CD4-positive, alpha-beta T cell treated with Interleukin-10 for 1 hour (primary cell): ENCODE data around the gene RBM47.
"Not testable (repeated sequence)": the region's sequence is repeated elsewhere in the genome, so short reads cannot be mapped to it uniquely, and the experiment has no call there.

ENCODE experiments used
- DNase-seq: peaks from one replicate; pipeline ENCODE4 v3.0.0-alpha.2; 2020

The RBM47 gene

DNA sequence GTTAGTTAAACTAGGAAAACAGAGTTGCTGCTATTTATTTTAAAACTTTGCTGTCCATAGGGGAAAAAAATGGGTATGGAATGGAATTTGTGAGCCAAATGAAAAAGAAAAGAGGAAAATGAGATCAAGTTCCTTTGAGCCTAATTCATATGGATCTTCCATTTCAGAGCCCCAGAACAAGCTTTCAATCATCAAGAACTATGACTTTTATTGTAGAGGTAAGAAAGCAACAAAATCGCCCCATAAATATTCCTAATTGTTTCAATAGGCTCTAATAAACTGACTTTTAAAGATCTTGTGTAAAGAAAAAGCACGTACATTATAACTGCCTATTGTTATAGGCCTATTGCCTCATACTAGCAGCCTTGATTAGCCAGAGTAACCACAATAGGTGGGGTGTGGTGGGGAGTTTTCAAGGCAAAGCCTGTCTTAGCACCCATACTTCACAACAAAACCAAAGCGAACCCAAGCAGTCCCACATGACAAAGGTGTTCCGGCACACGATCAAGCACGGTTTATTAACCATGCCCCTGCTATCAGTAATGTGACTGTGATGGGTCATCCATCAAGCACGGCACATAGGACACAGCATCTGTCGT lies 44.4 kb downstream of the RBM47 start:
- no peak for DNase-seq

DNA sequence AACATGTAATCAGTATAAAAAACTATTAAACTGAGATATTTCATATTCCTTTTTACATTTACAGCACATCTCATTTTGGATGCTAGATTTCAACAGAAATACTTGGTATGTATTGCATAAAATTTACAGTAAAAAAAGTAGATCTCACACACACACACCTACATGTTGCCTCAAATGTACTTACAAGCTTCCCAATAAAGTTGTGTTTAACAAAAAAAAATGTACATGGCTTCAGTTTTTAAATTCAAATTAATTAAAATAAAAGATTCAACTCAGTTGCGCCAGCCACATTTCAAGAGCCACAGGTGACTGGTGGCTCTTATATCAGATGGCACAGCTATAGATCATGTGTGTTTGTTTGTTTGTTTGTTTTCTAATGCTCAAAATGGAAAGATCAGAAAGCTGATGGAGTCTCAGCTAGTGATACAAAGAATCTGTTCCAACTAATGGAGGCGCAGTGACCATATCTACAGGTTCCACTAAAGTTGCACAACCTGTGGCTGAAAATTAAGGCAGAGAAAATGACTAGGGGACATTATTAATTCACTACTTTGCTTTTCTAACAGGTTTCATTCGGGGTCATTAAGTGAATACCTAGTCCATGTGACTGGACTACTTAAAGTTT lies 45.0 kb downstream of the RBM47 start:
- DNase-seq: no peak

DNA sequence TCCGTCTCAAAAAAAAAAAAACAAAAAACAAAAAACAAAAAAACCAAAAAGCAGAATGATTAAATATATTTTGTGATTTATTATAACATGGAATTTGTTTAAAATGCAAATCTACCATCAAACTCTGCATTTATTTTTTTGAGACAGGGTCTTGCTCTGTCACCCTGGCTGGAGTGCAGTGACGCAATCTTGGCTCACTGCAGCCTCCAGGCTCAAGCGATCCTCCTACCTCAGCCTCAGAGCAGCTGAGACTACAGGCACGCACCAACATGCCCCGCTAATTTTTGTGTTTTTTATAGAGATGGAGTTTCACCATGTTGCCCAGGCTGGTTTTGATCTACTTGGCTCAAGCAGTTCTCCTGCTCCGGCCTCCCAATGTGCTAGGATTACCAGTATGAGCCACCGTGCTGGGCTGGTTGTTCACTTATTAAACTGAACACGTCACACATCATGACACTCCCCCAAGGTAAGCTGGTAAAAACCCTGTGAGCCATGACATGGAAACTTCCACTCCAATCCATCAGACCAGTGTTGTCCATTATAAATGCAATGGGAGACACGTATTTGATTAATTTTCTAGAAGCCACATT lies 45.7 kb downstream of the RBM47 start:
- DNase-seq: no peak

DNA sequence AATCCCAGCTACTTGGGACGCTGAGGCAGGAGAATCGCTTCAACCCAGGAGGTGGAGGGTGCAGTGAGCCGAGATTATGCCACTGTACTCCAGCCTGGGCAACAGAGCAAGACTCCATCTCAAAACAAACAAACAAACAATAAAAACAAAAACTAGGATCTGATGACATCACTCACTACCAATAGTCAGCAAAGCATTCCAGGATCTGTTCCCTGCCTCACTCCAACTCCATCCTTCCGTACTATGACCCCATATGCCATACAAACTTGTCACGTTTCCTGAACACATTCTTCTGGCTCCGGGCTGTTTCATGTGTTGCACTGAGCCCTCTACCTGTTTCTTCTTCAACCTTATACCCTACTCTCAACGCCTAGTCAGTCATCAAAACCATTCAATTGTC lies 47.3 kb downstream of the RBM47 start:
- DNase-seq: no peak

DNA sequence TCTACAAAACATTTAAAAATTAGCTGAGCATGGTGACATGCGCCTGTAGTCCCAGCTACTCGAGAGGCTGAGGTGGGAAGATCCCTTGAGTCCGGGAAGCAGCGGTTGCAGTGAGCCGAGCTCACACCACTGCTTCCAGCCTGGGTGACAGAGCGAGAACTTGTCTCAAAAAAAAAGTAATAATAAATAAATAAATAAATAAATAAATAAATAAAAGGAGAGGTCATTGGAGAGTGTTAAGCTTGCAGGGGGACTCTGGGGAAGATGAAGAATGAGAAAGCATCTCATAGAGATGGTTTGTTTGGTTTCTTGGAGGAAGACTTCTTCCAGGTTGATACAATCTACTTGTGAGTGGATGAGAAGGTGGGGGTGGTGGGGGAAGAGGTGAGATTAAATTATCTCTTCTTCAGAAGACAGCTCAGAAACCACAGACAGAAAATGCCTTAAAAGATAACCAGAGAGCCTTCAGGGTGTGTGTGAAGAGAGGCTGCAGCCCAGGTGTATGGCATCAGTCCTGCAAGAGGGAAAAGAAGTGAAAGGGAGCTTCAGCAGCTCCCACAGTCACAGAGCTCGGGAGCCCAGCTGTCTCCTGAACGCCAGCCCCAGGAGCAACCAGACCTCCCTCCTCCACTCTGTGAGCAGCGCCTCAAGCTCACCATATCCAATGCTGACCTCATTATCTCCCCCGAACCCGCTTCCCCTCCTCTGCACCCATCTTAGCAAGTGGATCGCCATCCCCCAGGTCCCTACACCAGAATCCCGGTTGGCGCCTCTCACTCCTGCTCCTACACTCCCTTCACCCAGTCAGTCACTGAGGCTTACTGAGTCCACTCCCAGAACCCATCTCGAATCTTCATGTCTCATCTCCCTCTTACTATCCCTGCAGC lies 48.2 kb downstream of the RBM47 start:
- DNase-seq: no peak

DNA sequence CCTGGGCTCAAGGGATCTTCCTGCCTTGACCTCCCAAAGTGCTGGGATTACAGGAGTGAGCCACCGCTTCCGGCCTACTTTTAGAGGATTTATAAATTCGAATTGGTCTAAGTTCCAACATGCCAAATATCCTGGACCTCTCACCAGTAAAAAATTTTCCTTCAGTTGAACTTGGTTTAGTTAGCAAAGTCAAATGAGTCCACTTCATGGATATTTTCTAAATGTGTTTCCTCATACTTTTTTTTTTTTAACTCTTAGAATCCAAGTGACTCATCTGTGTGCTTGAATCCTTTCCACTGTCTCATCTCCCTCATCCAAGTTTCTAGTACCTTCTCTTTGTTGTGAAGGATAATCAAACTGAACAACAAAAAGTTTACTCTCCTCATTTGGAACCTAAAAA lies 49.7 kb downstream of the RBM47 start:
- no peak for DNase-seq

DNA sequence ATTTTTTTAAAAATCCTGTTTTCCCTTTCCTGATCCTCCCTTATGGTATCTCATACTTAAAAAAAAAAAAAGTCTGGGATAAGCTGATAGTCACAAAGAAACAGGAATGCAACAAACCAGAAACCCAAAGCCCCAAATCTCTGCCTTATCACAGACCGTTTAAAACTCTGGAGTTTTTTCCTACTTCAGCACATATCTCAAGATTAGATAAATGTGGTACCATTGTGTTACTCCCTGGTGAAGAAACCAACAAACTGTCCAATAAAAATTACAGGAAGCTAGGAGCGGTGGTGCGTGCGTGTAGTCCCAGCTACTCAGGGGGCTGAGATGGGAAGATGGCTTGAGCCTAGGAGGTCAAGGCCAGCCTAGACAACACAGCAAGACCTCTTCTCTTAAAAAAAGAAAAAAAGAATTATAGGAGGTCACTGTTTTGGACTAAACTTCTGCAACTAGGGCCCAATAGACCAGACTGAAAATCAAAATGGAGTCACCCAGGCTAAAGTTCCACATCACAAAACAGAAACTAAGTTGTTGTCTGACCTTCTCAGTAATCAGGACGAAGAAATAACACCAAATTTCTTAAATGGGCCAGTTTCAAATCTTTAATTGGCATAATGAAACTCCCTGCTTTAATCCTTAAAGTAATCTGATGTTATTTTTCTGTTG lies 51.9 kb downstream of the RBM47 start:
- DNase-seq: no peak

DNA sequence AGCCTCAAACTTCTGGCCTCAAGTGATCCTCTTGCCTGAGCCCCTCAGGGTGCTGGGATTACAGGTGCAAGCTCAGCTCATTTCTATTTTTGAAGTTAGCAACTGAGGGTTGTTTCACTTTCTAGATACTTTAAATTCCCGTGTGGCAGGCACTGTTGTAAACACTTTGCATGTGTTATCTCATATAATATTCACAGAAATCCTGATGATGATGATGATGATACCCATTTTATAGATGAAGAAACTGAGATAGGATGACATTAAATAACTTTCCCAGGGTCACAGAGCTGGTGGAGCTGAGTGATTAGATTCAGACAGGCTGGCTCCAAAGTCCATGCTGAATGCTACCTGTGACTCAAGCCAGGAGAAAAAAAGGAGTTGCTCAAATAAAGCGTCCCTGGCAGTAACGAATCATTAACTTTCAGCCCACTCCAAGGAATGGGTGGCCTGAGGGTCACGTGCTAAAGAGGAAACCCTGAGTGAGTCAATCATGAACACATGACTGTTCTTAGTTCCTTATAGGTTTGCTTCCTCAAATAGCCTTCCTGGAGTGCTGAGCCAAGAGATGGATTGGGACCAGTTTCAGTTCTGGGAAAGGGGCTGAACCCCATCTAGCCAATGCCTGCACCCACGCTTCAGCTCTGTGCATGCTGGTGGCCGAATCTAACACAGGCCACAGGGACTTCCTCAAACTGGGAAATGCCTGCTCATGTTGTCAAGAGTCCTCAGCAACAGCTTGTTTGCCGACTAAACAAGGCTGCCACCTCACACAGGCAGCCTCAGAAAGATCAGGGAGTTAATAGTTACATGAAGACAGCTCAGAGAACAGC lies 52.8 kb downstream of the RBM47 start:
- DNase-seq: peak; percentile 44

DNA sequence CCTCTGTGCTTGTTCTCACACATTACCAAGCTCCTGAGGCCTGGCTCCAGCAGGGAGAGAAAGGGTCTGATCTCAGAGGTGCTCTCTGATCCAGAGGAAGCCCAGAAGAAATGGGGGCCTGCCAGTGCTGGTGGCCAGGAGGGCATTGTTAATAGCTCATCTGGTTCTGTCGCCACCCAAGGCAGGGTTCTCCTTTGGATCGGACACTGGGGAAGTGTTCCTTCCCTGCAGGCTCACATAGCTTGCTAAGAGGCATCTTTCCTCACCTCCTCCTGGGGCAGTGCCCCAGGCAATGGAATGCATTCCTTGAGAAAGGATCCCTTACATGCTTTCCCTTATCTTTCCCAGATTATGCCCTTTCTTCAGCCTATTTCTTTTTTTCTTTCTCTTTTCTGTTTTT lies 53.8 kb downstream of the RBM47 start:
- no peak for DNase-seq

DNA sequence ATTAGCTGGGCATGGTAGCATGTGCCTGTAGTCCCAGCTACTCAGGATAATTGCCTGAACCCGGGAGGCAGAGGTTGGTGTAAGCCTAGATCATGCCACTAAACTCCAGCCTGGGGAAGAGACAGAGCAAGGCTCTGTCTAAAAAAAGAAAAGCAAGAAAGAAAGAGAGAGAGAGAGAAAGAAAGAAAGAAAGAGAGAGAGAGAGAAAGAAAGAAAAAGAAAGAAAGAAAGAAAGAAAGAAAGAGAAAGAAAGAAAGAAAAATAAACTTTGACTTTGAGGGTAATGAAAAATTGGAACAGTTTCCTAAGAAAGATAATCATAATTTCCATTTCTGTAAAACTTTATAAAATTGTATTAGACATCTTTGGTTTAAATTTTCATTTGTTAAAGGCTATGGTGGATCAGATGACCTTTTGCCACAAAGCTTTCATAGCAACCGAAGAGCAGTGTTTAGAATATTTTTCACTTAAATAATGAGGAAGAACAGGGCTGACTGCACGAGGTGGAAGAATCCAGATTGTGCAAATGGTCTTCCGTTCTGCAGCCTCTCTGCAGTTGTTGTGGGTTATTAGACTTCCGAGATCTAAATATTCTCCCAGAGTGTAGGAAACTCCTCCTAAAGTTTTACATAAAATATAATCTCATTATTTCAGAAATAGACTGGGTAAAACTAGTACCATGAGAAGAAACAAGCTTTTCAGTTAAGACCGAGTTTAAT lies 55.9 kb downstream of the RBM47 start:
- no peak for DNase-seq

DNA sequence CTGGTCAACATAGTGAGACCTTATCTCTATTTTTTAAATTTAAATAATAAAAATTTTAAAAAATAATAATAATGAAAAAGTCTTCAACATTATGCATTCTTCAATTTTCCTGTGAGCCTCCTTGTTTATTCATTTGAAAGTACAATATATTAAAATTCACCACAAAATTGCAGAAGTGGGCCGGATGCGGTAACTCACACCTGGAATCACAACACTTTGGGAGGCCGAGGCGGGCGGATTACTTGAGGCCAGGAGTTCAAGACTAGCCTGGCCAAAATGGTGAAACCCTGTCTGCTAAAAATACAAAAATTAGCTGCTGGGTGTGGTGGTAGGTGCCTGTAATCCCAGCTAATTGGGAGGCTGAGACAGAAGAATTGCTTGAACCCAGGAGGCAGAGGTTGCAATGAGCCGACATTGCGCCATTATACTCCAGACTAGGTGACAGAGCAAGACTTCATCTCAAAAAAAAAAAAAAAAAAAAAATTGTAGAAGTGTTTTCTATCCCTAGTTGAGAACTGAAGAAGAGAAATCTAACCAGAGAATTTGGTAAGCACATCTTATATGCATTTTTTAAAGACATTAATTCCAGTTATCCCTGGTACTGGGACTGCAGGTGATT lies 56.9 kb downstream of the RBM47 start:
- no peak for DNase-seq

DNA sequence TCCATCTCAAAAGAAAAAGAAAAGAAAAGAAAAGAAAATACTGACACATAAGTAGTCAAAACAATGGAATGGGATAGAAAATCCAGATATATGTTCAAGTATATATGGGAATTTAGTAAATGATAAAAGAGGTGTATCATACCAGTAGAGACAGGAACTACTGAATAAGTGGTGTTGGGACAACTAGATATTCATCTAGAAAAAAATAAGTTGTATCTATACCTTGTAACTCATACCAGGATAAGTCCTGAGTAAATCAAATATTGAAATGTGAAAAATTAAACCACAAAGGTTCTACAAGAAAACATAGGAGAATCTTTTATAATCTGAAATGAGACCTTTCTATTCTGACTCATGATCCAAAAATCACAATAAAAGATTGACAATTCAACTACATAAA lies 58.5 kb downstream of the RBM47 start:
- DNase-seq: no peak

DNA sequence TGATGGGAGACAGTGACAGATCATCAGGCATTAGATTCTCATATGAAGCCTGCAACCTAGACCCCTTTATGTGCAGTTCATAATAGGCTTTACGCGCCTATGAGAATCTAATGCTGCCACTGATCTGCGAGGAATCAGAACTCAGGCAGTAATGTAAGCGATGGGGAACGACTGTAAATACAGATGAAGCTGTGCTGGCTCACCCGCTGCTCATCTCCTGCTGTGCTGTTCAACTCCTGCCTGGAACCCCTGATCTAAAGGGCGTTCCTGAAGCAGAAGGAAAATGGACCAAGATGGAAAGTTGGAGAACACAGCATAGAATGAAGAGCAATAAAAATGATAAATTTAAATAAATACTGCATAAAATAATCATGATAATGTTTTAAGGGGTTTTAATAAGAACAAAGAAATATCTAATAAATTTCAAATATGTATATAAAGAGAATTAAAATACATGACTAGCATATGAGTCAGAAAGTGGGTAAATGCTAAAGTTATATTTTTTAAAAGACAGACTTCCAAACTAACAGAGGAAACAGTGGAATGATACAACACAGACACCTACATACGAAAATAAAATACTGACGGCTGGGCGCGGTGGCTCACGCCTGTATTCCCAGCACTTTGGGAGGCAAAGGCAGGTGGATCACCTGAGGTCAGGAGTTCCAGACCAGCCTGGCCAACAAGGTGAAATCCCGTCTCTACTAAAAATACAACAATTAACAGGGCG lies 59.2 kb downstream of the RBM47 start:
- no peak for DNase-seq

DNA sequence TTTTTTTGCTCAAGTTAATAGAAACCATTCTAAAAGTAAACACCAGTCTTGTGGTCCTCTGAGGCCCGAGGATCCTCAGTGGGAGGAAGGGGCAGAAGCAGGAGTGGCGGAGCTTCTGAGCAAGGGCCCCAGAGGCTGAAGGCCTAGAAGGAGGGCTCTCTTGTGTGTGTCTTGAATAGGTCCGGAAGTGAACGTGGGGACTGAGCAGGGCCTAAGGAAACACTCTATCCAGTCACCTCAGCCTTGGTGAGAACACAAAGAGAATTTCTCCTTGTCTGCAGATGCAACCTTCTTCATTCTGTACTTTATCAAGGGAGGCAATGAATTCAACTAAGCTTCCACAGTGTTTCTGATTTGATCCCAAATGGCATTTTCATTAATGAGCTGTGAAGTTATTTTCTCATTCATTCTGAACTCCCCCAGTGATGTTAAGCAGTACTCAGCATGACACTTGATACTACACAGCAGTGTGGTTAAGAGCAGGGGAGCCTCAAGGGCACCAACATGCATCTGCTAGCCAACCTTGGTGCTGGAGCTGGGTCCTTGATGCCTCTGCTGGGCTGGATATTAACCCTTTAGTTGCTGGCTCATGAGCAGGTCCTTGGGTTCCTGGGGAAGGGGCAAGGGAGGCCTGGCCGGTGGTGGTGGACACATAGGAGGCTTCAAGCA lies 64.7 kb downstream of the RBM47 start:
- no peak for DNase-seq

DNA sequence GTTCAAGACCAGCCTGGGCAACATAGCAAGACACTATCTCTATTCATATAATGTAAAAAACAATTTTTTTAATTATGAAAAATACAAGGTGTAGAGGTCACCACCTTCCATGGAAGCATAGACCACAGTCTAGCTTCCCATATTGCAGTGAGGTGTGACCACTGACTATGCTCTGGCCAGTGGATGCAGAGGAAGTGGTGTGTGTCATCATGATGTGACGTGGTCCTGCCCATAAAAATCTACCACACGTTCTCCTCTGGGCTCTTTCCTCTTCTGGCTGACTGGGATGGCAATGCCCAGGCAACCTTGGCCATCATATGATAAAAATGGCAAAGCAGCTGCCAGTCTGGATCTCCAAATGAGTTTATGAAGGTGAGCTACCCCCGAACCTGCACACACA lies 65.7 kb downstream of the RBM47 start:
- DNase-seq: no peak

DNA sequence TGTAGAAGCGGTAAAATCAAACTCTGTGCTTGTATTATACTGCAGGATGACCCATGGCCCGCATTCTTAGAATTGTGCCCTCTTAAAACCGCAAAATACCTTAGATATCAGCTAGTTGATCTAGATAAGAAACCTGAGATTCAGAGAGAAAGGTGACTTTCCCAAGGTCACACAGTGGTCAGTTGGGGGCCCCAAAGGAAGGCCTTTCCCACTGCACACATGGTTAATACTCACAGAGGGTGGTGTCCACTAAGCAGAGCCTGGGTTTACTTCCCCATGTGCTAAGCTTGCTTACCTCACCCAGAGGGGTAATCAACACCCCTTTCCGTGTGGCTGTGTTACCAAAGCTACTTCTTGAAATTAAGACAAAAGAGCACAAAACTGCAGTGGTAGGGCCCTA lies 66.3 kb downstream of the RBM47 start:
- DNase-seq: no peak

DNA sequence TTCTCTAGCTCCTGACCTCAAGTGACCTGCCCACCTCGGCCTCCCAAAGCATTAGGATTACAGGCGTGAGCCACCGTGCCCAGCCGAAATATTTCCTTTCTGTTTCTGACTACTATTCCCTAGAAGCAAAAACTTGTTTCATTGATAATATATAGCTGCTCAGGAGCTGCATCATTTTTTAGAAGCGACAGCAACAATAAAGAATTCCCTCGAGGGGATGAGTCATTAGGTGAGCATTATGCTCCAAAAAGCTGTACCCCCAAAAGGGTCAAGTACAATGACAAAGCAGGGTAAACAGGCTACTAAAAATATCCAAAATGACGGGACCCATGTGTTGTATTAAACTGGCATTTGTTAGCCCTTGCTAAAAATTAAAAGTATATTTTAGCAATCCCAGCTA lies 67.0 kb downstream of the RBM47 start:
- DNase-seq: no peak

DNA sequence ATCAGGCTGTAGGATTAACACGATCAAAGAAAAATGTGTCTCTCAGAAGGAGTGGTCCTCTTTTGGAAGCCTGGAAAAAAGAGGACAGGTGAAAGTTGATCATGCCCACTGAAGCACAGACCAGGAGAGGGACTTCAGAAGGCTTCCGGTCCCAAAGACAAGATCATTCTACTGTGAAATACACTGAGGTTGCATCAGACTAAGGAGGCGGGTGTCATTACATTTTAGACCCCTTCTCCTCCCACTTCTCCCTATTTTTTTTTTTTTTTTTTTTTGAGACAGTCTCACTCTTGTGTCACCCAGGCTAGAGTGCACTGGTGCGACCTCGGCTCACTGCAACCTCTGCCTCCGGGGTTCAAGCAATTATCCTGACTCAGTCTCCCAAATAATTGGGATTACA lies 67.5 kb downstream of the RBM47 start:
- no peak for DNase-seq

DNA sequence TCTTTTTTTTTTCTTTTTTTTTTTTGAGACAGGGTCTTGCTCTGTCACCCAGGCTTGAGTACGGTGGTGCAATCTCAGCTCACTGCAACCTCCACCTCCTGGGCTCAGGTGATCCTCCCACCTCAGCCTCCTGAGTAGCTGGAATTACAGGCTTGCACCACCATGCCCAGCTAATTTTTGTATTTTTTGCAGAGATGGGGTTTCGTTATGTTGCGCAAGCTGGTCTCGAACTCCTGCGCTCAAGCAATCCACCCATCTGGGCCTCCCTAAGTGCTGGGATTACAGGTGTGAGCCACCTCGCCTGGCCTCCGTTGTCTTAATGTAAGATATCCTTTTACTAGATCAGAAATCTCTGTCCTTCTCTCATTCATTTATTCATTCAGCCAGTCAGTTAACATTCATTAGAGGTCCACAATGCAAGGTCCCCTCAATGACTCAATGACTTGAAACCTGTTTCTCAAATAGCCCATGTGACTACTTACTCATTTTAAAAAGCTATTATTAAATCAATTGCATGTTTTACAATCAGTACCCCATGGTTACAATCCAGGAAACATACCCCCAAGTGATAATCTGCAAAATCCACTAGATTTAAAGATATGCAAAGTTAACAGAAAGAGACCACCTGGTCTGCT lies 68.0 kb downstream of the RBM47 start:
- DNase-seq: not testable (repeated sequence)
